Body of pancreas (tissue), 4 donors: ENCODE measurements around the gene CTPS2.

Experiments
- POLR2A ChIP-seq, 3 donors: fragments of 450-650 bp; IDR thresholded peaks; one replicate each; pipeline ENCODE4 v1.6.1; 2016; ENCODE audit warnings: antibody characterized with exemption in 3 of 3, mild to moderate bottlenecking in 2 of 3
- TF ChIP-seq, protein P1 (sequence below), 7 experiments: fragments of 450-650 bp in 4 of 7; fragments of 200-600 bp in 3 of 7; sonication (generic) in 3 of 7; IDR thresholded peaks; one replicate each; pipeline ENCODE4 v1.5.1; 2016 to 2019; ENCODE audit warnings: antibody characterized with exemption in 7 of 7

DNA sequence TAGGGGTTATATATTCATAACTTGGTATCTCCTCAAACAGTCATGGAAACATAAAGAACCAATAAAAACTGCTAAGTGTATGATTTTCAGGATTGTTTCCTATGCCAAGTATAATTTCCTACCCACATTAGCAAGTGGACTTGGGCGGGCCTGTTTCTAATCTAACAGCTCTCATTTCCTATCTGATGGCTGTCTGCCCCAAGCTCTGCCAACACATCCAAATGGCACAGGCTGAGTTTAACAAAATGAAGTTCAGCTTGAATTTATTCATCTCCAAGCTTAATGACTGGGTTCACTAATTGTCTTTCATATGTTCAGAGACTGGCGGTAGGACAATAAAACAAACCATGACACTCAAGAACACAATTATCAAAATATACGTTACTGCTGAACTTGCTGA lies 118.0 kb downstream of the CTPS2 start:
- no peak for TF ChIP-seq POLR2A (IDR thresholded peaks at IDR 0.05)
- TF ChIP-seq, protein P1, sequence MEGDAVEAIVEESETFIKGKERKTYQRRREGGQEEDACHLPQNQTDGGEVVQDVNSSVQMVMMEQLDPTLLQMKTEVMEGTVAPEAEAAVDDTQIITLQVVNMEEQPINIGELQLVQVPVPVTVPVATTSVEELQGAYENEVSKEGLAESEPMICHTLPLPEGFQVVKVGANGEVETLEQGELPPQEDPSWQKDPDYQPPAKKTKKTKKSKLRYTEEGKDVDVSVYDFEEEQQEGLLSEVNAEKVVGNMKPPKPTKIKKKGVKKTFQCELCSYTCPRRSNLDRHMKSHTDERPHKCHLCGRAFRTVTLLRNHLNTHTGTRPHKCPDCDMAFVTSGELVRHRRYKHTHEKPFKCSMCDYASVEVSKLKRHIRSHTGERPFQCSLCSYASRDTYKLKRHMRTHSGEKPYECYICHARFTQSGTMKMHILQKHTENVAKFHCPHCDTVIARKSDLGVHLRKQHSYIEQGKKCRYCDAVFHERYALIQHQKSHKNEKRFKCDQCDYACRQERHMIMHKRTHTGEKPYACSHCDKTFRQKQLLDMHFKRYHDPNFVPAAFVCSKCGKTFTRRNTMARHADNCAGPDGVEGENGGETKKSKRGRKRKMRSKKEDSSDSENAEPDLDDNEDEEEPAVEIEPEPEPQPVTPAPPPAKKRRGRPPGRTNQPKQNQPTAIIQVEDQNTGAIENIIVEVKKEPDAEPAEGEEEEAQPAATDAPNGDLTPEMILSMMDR (IDR thresholded peaks at IDR 0.05), result no peak
